GM04504 (cell line): ENCODE data around the gene DPPA4.
"Not testable (repeated sequence)": the region's sequence is repeated elsewhere in the genome, so short reads cannot be mapped to it uniquely, and the experiment has no call there.

Experiments used
- DNase-seq: peaks from one replicate; pipeline ENCODE4 v3.0.0-alpha.2; 2012; ENCODE audit warnings: low read depth

Gene DPPA4

GRCh38 chr3:109337393-109337792 lies at the start of gene DPPA4:
TSS of gene DPPA4 (minus strand) at chr3:109337546. CDS start at chr3:109337517, 29 bp downstream.
- DNase-seq, result no peak

- no peak for DNase-seq
These were observed 48.3 kb upstream of the DPPA4 start for GRCh38 chr3:109385442-109386318.

GRCh38 chr3:109384164-109384563 lies 46.8 kb upstream of the DPPA4 start:
- DNase-seq, result no peak

GRCh38 chr3:109382588-109382987 lies 45.2 kb upstream of the DPPA4 start:
- no peak for DNase-seq

DNA sequence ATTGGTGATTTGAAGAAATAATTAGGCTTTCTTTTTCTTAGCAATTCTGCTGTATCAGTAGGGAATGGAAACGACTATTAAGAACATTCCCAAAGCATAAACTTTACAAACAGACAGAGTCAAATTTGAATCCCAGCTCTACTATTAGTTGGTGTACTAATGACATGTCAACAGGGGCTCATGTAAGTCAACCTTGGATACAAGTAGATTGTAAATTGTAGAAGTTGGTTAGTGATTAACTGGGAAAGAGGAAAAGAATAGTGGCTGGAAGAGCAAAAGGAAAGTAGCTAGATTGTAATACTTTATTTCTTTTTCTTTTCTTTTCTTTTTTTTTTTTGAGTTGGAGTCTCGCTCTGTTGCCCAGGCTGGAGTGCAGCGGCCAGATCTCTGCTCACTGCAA lies 38.6 kb upstream of the DPPA4 start:
- no peak for DNase-seq

DNA sequence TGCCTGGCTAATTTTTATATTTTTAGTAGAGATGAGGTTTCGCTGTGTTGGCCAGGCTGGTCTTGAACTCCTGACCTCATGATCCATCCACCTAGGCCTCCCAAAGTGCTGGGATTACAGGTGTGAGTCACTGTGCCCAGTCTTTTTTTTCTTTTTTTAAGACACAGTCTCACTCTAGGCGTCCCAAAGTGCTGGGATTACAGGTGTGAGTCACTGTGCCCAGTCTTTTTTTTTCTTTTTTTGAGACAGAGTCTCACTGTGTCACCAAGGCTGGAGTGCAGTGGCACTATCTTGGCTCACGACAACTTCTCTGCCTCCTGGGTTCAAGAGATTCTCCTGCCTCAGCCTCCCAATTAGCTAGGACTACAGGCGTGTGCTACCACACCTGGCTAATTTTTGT lies 37.1 kb upstream of the DPPA4 start:
- not testable (repeated sequence) for DNase-seq

GRCh38 chr3:109373933-109374332 lies 36.6 kb upstream of the DPPA4 start:
- no peak for DNase-seq

GRCh38 chr3:109372639-109373038 lies 35.3 kb upstream of the DPPA4 start:
- no peak for DNase-seq

- no peak for DNase-seq
These were observed 32.2 kb upstream of the DPPA4 start for GRCh38 chr3:109369510-109369909.

DNA sequence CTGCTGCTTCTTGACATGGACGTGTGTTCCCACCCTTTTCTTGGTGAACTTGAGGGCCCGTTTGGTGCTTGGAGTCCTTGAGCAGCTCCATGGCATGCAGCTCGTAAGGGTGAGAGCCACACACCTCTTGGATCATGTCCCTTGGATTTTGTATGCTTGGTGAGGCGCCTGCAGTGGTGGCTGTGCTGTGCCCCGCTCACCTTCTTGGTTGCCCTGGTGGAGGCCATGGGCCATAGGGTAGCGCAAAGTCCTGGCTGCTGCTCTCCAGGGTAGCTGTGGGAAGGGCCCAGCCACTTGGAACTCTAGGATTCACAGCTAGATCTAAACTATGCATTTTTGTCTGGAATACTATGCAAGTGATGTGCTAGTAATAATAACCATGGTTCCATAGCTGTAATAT lies 26.7 kb upstream of the DPPA4 start:
- DNase-seq, result no peak

DNA sequence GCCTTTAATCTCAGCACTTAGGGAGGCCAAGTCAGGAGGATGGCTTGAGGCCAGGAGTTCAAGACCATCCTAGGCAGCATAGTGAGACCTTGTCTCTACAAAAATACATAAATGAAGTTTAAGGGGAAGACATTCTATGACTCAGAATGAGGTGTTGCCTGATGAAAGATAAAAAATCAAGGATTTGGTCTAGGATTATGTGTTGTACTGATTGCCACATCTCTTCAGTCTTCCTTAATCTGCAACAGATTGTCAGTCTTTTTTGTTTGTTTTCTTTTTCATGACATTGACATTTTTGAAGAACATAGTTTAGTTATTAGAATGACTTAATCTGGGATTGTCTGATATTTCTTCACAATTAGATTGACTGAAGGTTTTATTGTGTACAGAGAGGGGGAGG lies 26.3 kb upstream of the DPPA4 start:
- no peak for DNase-seq

DNA sequence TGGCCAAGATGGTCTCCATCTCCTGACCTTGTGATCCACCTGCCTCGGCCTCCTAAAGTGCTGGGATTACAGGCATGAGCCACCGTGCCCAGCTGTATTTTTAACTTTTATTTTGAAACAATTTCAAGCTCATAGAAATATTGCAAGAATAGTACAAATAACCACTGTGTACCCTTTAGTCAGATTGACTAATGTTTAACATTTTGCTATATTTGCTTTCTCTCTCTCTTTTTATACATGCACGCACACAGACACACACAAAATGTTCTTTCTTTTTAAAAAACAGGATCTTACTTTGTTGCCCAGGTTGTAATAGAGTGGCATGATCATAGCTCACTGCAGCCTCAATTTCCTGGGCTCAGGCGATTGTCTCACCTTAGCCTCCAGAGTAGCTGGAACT lies 25.5 kb upstream of the DPPA4 start:
- DNase-seq, result no peak

DNA sequence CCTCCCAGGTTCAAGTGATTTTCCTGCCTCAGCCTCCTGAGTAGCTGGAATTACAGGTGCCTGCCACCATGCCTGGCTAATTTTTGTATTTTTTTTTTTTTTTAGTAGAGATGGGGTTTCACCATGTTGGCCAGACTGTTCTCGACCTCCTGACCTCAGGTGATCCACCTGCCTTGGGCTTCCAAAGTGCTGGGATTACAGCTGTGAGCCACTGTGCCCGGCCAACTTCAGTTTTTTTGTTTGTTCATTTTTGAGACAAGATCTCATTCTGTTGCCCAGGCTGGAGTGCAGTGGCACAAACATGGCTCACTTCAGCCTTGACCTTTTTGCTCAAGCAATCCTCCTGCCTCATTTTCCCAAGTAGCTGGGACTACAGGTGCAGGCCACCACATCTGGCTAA lies 21.5 kb upstream of the DPPA4 start:
- DNase-seq, result not testable (repeated sequence)

GRCh38 chr3:109356442-109357155 lies 19.3 kb upstream of the DPPA4 start:
- DNase-seq, result no peak

DNA sequence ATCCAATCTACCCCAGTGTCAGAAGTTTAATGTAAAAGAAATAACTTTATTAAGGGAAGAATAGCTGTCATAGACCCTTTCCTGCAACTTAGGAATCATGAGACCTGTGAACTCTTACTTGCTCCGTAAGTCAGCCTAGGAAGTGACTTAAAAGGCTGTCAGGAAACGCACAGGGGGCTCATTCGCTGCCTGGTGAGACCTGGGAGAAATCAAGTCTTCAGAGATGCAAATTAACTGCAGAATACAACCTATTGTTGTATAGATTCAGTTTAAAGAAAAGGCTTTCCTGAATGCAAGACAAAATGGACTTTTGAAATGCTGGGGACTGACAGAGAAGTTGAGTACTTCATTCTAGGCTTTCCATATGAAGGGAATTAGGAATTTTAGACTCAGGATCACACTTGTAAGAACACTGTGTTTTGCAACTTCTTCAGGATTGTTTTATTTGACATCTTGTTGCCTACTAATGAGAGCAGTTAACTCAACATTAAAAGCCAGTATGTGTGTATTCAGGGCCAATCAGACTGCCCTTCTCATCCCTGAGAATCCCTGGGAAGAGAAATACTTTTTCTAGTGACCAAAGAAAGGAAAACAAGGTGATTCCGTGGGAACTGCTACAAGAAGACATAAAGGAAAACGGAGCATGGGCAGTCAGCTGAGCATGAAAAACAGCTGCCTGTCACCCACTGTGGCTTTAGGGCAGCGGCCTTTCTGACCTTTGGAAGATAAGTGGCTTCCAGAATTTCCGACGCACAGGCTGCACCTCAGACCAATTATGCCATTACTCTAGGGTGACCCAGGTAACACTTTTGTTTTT lies 18.5 kb upstream of the DPPA4 start:
- no peak for DNase-seq

DNA sequence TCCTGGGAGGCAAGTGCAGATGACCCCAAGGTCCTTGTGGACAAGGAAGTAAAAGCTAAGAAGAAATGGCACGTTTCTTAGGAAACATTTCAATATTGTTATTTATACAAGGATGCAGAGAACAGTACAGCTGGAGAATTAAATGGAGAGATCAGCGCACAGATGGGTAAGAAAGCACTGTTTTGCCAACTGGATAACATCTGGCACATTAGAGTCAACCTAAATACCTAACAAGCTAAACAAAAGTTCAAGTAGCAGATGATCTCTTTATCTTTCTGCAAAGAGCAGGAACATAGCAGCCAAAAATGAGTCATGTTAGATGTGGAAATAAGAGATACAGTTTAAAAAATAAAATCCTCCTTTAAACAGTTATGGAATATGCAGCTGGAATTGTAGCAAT lies 15.7 kb upstream of the DPPA4 start:
- DNase-seq, result no peak

- DNase-seq, result no peak
These were observed 13.9 kb upstream of the DPPA4 start for GRCh38 chr3:109351231-109351630.

DNA sequence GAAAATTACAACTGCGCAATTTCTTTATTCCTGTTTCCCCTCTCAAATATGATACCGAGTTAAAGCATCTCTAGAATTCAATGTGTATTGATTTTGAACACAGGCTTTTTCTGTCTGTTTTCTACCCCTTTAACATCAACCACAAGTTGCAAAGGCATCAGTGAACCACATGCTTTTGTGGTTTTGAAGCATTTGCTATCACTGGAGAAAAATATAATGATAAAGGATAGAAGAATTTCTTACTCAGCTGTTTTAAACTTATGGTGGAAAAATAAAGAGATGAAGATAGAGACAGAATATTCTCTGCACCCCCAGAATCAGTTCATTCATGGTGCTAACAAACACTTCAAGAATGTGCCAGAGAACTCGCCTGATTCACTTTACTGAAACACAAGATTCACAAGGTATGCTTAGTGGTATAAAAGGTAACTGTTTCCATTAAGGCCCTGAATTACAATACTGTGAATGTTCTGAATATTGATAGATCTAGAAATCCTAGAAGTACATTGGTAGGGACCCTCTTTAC lies 9.5 kb upstream of the DPPA4 start:
- DNase-seq, result no peak

DNA sequence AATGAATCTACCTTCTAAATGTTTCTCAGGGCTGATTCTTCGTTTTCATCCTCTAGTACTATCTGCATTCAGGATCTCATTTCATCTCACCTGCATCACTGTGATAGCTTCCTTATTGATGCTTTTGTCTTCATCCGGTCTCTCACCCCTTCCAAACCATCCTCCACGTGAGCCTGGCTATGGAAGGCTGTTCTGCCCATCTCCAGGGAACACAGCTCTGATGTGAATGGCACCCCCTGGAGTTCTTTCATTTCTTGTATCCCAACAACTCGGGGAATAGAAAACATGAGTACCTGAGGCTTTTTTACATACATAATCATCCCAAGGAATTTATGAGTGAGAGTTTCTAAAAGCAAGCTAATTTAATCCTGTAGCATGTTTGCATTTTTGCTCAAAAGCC lies 8.8 kb upstream of the DPPA4 start:
- DNase-seq, result no peak

GRCh38 chr3:109339714-109340648 lies 2.6 kb upstream of the DPPA4 start:
- DNase-seq, result no peak

GRCh38 chr3:109339197-109339596 lies 1.9 kb upstream of the DPPA4 start:
- DNase-seq, result no peak
